HG03378 (cell line): ENCODE measurements around the gene LIN9.
"Not testable (repeated sequence)": the region's sequence is repeated elsewhere in the genome, so short reads cannot be mapped to it uniquely, and the experiment has no call there.

Experiments used
- ATAC-seq: cut with Tn5 transposase; IDR thresholded peaks from one replicate; pipeline ENCODE4 v1.9.1; 2021; ENCODE audit warnings: mild to moderate bottlenecking, moderate library complexity; ENCODE audit not compliant: unreplicated experiment

LIN9 gene

GRCh38 chr1:226216056-226216455, 92.9 kb downstream of the LIN9 start:
- ATAC-seq = no peak

DNA sequence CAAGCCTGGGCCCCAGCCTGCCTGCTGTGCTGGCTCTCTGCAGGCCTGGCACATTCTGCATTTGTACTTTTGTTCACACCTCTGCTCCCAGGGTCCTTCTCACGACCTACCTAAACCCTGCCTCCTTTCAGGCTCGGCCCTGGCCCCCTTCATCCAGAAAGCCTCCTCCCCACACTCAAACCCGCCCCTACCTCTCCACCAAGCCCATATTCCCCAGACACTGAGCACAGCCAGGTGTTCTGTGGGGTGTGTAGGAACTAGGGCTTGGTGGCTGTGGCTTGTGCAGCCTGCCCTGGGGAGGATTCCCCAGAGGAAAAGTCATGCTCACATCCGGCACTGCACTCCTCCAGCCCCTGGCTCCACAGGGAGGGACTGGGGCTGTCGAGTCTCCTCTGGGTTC, 93.7 kb downstream of the LIN9 start:
- ATAC-seq = no peak

- no peak for ATAC-seq
These were observed 96.4 kb downstream of the LIN9 start for GRCh38 chr1:226212545-226212944.

- ATAC-seq = no peak
These were observed 97.7 kb downstream of the LIN9 start for GRCh38 chr1:226211181-226211821.

- no peak for ATAC-seq
These were observed 98.3 kb downstream of the LIN9 start for GRCh38 chr1:226210571-226211176.

DNA sequence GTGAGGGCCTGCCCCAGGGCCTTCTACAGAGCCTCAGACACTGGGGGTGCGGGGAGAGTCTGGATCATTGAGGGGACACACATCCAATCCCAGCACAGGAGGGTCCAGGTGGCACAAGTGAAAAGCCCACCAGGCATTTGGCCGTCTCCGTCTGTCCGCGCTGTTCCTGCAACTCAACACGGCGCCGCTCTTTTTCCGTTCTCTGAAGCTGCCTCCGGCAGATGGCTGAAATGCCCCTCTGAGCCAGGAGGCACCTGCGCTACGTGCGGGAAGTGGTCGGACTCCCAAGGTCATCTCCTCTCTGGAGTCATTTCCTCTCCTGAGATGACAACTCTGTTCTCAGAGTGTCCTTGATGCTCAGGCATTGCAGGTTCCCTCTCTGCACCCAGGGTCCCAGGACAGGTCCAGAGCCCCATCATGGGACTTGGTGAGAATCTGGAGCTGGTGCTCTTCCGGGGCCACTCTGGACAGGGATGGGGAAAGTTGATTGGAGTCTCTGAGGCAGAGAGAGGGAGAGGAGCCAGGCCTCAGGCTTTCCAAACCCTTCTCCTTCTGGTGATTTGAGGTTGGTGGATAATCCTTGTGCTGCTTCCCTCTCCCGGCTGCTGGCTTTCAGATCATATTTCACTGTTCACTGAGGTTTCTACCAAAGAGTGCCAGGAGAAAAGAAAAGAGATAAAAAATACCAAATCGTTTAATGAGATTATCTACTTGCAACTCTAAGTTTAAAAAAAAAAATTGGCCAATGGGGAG, 99.5 kb downstream of the LIN9 start:
- no peak for ATAC-seq

DNA sequence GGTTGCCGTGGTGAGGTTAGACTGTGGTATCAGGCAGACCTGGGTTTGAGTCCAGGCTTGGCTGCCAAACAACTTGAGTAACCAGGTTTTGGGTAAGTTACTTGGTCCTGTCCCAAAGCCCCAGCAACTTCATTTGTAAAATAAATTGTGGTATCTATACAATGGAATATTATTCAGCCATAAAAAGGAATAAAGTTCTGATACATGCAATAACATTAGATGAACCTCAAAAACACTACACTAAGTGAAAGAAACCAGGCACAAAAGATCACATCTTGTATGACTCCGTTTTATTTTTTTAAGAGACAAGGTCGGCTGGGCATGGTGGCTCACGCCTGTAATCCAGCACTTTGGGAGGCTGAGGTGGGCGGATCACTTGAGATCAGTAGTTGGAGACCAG, 101.9 kb downstream of the LIN9 start:
- no peak for ATAC-seq

DNA sequence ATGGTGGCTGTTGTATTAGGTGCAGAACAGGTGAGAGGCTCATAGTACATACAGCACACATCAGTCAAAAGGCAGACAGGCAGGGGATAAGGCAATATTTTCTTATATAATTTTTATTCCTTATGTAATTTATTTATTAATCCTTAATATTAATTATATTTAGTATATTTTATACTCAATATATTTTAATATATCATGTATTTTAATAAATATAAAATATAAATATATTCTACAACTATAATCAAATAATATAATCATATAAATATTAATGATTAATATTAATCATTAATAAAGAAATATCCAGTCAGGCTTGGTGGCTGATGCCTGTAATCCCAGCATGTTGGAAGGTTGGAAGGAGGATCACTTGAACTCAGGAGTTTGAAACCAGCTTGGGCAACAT, 104.8 kb downstream of the LIN9 start:
- ATAC-seq = no peak

GRCh38 chr1:226203655-226204054, 105.3 kb downstream of the LIN9 start:
- ATAC-seq = no peak

DNA sequence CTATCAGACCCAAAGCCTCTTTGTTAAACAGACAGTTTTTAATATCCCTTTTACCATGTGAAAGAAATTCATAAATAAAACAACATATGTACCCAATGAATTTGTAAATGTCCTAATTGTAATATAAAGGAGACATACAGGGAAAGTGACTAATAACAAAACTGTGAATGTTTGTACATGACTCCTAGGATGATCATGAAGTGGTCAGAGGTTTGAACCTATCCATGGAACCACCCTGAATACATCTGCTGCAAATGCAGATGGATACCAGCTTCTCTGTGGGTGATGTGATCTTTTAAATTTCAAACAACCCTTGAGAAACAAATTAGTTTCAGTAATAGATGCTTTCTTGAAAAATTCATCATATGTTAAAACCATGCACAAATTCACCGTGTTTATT, 105.7 kb downstream of the LIN9 start:
- ATAC-seq = no peak

- ATAC-seq = not testable (repeated sequence)
These were observed 106.3 kb downstream of the LIN9 start for GRCh38 chr1:226202666-226203065.

DNA sequence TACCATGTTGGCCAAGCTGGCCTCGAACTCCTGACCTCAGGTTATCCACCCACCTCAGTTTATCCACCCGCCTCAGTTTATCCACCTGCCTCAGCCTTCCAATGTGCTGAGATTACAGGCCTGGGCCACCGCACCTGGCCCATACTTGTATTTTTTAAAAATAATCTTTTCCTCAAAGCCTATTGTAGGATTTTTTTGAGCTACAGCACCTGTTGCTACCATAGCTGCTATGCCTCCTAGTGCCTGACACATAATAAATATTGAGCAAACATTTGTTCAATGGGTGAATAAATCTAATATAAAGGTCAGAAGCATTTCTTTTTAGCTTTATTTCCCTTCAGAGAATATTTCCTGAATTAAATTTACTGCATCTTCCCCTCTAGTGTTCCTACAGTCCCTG, 106.7 kb downstream of the LIN9 start:
- ATAC-seq = no peak

GRCh38 chr1:226201029-226201593, 107.9 kb downstream of the LIN9 start:
- ATAC-seq = no peak

DNA sequence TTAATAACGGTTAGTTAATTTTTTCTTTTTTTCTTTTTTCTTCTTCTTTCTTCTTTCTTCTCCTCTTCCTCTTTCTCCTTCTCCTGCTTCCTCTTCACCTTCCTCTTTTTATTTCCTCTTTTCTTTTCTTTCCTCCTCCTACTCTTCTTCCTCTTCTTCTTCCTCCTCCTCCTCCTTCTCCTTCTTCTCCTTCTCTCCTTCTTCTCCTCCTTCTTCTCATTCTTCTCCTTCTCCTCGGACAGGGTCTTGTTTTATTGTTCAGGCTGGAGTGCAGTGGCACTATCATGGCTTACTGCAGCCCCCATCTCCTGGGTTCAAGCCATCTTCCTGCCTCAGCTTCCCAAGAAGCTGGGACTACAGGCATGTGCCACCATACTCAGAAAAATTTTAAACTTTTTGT, 109.0 kb downstream of the LIN9 start:
- ATAC-seq = no peak

GRCh38 chr1:226195144-226195543, 113.8 kb downstream of the LIN9 start:
- ATAC-seq = no peak

DNA sequence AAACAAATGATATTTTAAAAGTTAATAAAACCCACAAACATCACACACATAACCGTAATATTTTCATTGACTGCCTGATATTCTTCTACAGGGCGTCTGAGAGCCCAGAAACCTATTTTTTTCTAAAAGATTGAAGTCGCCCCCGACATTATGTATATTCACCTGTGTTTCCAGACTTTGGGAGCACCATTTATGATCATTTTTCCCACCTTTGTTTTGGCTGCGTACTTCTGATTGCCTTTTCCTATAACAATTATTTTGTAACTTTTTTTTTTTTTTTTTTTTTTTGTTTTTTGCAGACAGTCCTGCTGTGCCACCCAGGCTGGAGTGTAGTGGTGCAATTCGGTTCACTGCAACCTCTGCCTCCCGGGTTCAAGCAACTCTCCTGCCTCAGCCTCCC, 121.6 kb downstream of the LIN9 start:
- ATAC-seq = no peak

DNA sequence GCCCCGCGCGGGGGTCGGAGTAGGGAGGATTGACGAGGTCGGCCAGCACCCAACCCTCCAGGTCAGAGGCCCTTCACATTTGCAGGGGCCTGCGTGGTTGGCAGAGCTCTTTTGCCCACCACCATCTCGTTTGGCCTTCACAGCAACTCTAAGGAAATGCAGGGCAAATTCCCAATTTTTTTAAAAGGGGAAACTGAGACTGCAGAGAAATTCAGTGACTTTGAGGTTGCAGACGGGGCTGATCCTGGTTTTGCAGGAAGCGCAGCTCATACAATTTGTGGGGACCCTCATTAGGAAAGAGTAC, 122.0 kb downstream of the LIN9 start:
- no peak for ATAC-seq

DNA sequence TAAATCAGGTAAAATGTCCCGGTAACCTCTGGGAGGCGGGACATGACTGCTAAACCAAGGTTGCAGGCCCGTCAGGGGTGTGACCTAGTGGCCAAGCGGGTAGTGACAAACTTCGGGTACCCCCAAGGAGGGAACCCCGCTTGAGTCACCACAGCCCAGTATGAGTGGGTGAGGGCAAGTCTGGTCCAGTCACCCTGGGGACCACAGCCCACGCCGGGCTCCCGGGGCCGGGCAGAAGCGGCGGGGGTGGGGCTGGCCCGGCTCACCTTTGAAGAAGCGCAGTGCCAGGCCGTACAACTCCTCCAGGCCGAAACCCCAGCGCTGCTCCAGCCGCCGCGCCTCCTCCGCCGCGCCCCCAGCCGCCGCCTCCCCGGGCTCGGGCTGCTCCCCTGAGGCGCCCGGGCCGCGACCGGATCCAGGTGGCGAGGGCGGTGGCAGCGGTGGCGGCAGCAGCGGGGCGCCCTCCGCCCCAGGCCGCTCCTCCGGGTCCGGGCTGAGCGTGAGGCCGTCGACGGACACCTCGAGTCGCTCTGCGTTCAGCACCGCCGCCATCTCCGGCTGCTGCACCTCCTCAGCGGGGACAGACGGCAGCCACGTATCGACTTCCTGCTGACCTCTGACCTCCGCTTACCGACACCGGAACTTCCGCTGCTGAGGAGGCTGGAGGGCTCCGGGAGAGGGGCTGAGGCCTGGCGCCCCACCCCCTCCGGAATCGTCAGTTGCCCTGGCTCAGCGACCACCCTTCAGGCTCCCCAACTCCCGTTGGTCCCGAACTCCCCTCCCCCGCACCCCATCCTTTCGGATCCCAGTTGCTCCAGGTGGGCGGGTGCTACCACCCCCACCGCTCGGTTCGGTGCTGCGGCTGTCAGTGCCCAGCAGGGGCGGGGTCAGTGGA, 122.6 kb downstream of the LIN9 start, which contains the start of gene ACBD3:
Gene ACBD3 (minus strand): TSS at position 618 of the 895 bp plus-strand sequence. CDS start 66 bp downstream, at position 552.
- peak; percentile 82 for ATAC-seq

- no peak for ATAC-seq
These were observed 123.6 kb downstream of the LIN9 start for GRCh38 chr1:226185141-226186036.
